Glutamatergic neuron (in vitro differentiated cells): ENCODE measurements around the gene PYGB. TPM values are rescaled to one million over a fixed set of nuclear protein-coding genes. Genes with fewer than 3 reads are reported as not detected.

Source experiments
- DNase-seq: peaks from one replicate; pipeline ENCODE4 v3.0.0; 2022
- H3K27ac Mint-ChIP-seq: one replicate; pipeline ENCODE4 v1.8.0; 2020; ENCODE audit warnings: mild to moderate bottlenecking, mixed read lengths, inconsistent platforms; ENCODE audit not compliant: unreplicated experiment
- H3K27me3 Mint-ChIP-seq: one replicate; pipeline ENCODE4 v1.8.0; 2020; ENCODE audit warnings: mild to moderate bottlenecking, moderate library complexity, mixed read lengths, inconsistent platforms; ENCODE audit not compliant: unreplicated experiment
- H3K36me3 Mint-ChIP-seq: one replicate; pipeline ENCODE4 v1.8.0; 2020; ENCODE audit warnings: mild to moderate bottlenecking, mixed read lengths, inconsistent platforms; ENCODE audit not compliant: unreplicated experiment
- H3K4me1 Mint-ChIP-seq: one replicate; pipeline ENCODE4 v1.8.0; 2020; ENCODE audit warnings: mild to moderate bottlenecking, low read depth, mixed read lengths, inconsistent platforms; ENCODE audit not compliant: unreplicated experiment
- H3K4me3 Mint-ChIP-seq: one replicate; pipeline ENCODE4 v1.8.0; 2020; ENCODE audit warnings: mild to moderate bottlenecking, mixed read lengths, inconsistent platforms; ENCODE audit not compliant: unreplicated experiment
- H3K9me3 Mint-ChIP-seq: one replicate; pipeline ENCODE4 v1.8.0; 2020; ENCODE audit warnings: mild to moderate bottlenecking, moderate library complexity, mixed read lengths, inconsistent platforms; ENCODE audit not compliant: unreplicated experiment
- CTCF ChIP-seq: fragments of 200-600 bp; sonication (generic); IDR thresholded peaks from one replicate; pipeline ENCODE4 v1.5.0; 2021; ENCODE audit not compliant: partially characterized antibody, unreplicated experiment
- total RNA-seq: library from RNA; stranded (reverse); fragmentation: NEBNext Ultra II Directional; extraction: Animal tissue kit (Norgen Biotek cat#: 25700); gene quantifications from one replicate; pipeline ENCODE4 v1.2.1, GENCODE V29; 2021; ENCODE audit not compliant: unreplicated experiment

The PYGB gene
- total RNA-seq, 1 donor from 2014 or later = 295 TPM

GRCh38 chr20:25282796-25283195 is 34.9 kb downstream of the PYGB start:
- H3K27ac Mint-ChIP-seq = peak overlapping the region; percentile 62
- no peak for DNase-seq
- peaks cover 13% of the 10 kb centered on the region for H3K36me3 Mint-ChIP-seq
- no peaks in the 10 kb centered on the region for H3K4me1 Mint-ChIP-seq
- peaks cover 25% of the 10 kb centered on the region for H3K9me3 Mint-ChIP-seq
- no peak for TF ChIP-seq CTCF
- H3K27me3 Mint-ChIP-seq = peaks cover 9% of the 10 kb centered on the region
- no peak overlapping the region for H3K4me3 Mint-ChIP-seq

DNA sequence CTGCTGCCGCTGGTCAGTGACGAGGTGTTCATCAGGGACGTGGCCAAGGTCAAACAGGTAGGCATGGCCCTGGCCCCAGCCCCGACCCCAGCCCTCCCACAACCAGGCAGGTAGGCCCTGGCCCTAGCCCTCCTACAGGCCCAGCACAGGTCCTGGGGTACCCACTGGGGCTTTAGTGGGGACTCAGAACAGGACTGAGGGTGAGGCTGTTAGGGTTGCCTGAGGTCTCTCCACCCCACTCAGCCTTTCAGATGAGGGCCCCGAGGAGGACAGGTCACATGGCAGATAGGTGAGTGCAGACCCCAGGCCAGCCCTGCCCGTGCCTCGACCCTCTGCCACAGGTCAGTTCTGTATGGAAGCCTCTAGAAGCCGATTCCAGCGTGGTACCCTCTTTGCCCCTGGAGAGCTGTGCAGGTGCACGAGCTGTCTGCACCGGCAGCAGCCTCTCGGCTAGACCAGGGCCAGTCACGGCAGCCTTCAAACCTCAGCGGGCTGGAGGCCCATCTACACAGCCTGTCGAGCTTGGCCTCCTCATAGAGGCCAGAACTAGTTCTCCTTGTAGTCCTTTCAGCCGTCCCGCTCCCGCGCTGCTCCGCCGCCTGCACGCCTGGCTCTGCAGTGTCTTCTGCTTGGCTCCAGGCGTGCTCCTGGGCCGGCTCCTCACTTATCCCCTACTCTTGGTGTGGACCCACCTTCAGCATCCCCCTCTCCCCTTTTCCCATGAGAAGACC is 35.5 kb downstream of the PYGB start:
- no peak overlapping the region for H3K27ac Mint-ChIP-seq
- DNase-seq = peak; percentile 10
- peaks cover 12% of the 10 kb centered on the region for H3K27me3 Mint-ChIP-seq
- H3K36me3 Mint-ChIP-seq = peaks cover 13% of the 10 kb centered on the region
- no peak overlapping the region for H3K4me3 Mint-ChIP-seq
- peaks cover 28% of the 10 kb centered on the region for H3K9me3 Mint-ChIP-seq
- H3K4me1 Mint-ChIP-seq = no peaks in the 10 kb centered on the region
- TF ChIP-seq CTCF = no peak

DNA sequence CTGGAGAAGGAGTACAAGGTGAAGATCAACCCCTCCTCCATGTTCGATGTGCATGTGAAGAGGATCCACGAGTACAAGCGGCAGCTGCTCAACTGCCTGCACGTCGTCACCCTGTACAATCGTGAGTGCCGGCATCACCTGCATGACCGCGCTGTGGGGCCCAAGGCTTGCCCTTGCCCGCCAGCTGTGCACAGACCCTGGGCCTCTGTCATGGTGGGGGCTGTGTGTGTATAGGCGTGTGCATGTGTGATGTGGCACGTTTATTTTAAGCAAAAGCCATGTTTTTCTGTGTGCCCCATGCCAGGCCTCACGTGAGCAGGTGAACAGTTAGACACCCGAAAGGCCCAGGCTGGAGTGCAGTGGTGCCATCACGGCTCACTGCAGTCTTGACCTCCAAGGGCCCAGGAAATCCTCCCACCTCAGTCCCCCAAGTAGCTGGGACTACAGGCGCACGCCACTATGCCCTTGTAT is 36.3 kb downstream of the PYGB start:
- no peak overlapping the region for H3K27ac Mint-ChIP-seq
- TF ChIP-seq CTCF = no peak
- H3K27me3 Mint-ChIP-seq = peaks cover 13% of the 10 kb centered on the region
- H3K9me3 Mint-ChIP-seq = peaks cover 25% of the 10 kb centered on the region
- no peak for DNase-seq
- H3K4me1 Mint-ChIP-seq = no peaks in the 10 kb centered on the region
- peaks cover 13% of the 10 kb centered on the region for H3K36me3 Mint-ChIP-seq
- no peak overlapping the region for H3K4me3 Mint-ChIP-seq

DNA sequence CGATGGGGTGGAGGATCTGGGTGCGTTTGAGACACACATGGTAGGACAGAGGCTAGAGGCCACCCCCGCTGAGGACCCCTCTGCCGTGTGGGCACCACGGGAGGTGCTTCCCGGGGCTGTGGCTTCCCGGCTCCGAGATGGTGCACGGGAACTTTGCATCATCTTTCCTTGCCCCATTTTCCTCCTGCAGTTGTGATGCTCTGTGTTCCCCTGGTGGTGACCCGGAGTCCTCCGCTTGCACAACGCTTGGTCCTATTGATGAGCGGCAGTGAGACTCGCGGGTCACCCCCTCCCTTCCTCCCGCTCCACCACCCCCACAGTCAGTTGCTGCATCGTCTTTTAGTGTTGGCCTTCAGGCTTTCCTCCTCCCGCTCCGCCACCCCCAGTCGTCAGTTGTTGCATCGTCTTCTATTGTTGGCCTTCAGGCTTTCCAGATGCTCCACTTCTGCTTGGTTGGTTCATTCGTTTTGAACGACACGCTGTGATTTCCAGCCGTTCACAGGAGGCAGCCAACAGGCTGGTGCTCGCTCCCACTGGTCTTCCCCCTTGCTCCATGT is 37.3 kb downstream of the PYGB start:
- DNase-seq = peak; percentile 27
- no peak for TF ChIP-seq CTCF
- Mint-ChIP-seq H3K36me3 (peaks cover 13% of the 10 kb centered on the region), H3K27me3 (peaks cover 19% of the 10 kb centered on the region), H3K4me3 (no peak overlapping the region), H3K9me3 (peaks cover 31% of the 10 kb centered on the region), H3K4me1 (no peaks in the 10 kb centered on the region), H3K27ac (peak overlapping the region; percentile 22)
